Activated naive CD4-positive, alpha-beta T cell treated with anti-CD3 and anti-CD28 coated beads, Interleukin-2, amount 50 U/mL, for 16 hours (primary cell): Measurements from ENCODE around the gene TXLNB.
"Not testable (repeated sequence)": the region's sequence is repeated elsewhere in the genome, so short reads cannot be mapped to it uniquely, and the experiment has no call there.

ENCODE experiments used
- DNase-seq: peaks from one replicate; pipeline ENCODE4 v3.0.0-alpha.2; 2020

TXLNB gene

GRCh38 chr6:139231206-139231605 lies 60.6 kb downstream of the TXLNB start:
- DNase-seq = no peak

- no peak for DNase-seq
Measured at GRCh38 chr6:139230391-139230840, 61.4 kb downstream of the TXLNB start.

GRCh38 chr6:139228387-139228786 lies 63.4 kb downstream of the TXLNB start:
- not testable (repeated sequence) for DNase-seq

GRCh38 chr6:139219746-139220145 lies 72.1 kb downstream of the TXLNB start:
- no peak for DNase-seq

- DNase-seq = peak; percentile 73
Measured at GRCh38 chr6:139219271-139219729, 72.5 kb downstream of the TXLNB start.

GRCh38 chr6:139212460-139212859 lies 79.3 kb downstream of the TXLNB start:
- not testable (repeated sequence) for DNase-seq

GRCh38 chr6:139210766-139211165 lies 81.0 kb downstream of the TXLNB start:
- DNase-seq = not testable (repeated sequence)

GRCh38 chr6:139205843-139206242 lies 86.0 kb downstream of the TXLNB start:
- no peak for DNase-seq

- DNase-seq = no peak
Measured at GRCh38 chr6:139204978-139205377, 86.8 kb downstream of the TXLNB start.

GRCh38 chr6:139201378-139201777 lies 90.4 kb downstream of the TXLNB start:
- DNase-seq = no peak

GRCh38 chr6:139198529-139199288 lies 93.1 kb downstream of the TXLNB start:
- DNase-seq = no peak

GRCh38 chr6:139194740-139195139 lies 97.1 kb downstream of the TXLNB start:
- DNase-seq = no peak
